Vagina (tissue), 2 donors: ENCODE results near the gene PLCL1.

Source experiments
- CTCF ChIP-seq, 3 experiments: fragments of 450-650 bp in 2 of 3; fragments of 200-600 bp in 1 of 3; sonication (generic) in 1 of 3; IDR thresholded peaks; one replicate each; pipeline ENCODE4 v1.5.1; 2017 to 2019; ENCODE audit warnings: antibody characterized with exemption in 3 of 3, mild to moderate bottlenecking in 2 of 3, moderate library complexity in 2 of 3
- POLR2A ChIP-seq, 2 donors: fragments of 450-650 bp; IDR thresholded peaks; one replicate each; pipeline ENCODE4 v1.6.1; 2017; ENCODE audit warnings: antibody characterized with exemption in 2 of 2, mild to moderate bottlenecking in 2 of 2, moderate library complexity in 2 of 2
- POLR2AphosphoS5 ChIP-seq, 2 donors: sonication (generic); formaldehyde crosslinking; IDR thresholded peaks; one replicate each; pipeline ENCODE4 v1.9.0; 2017; ENCODE audit warnings: antibody characterized with exemption in 2 of 2, mild to moderate bottlenecking in 2 of 2, low read depth in 1 of 2; ENCODE audit not compliant: insufficient read depth in 1 of 2

- TF ChIP-seq POLR2A (IDR thresholded peaks at IDR 0.05) (no peak), CTCF (IDR thresholded peaks at IDR 0.05) (no peak), POLR2AphosphoS5 (IDR thresholded peaks at IDR 0.05; ENCODE audit: insufficient read depth in 1 of 2, low read depth in 1 of 2) (no peak)
Observed at GRCh38 chr2:197952540-197953202, 148.3 kb downstream of the PLCL1 start.
